ENCODE results near the gene C12orf57. TPM values are rescaled to one million over a fixed set of nuclear protein-coding genes. Genes with fewer than 3 reads are reported as not detected.

Gene C12orf57
- total and polyA plus RNA-seq, 2 of the 13 experiments (the other 11 are each of a cell fraction or from before 2014, with no cell fraction given) = 84.0 to 287 TPM

- TF ChIP-seq, protein P1, sequence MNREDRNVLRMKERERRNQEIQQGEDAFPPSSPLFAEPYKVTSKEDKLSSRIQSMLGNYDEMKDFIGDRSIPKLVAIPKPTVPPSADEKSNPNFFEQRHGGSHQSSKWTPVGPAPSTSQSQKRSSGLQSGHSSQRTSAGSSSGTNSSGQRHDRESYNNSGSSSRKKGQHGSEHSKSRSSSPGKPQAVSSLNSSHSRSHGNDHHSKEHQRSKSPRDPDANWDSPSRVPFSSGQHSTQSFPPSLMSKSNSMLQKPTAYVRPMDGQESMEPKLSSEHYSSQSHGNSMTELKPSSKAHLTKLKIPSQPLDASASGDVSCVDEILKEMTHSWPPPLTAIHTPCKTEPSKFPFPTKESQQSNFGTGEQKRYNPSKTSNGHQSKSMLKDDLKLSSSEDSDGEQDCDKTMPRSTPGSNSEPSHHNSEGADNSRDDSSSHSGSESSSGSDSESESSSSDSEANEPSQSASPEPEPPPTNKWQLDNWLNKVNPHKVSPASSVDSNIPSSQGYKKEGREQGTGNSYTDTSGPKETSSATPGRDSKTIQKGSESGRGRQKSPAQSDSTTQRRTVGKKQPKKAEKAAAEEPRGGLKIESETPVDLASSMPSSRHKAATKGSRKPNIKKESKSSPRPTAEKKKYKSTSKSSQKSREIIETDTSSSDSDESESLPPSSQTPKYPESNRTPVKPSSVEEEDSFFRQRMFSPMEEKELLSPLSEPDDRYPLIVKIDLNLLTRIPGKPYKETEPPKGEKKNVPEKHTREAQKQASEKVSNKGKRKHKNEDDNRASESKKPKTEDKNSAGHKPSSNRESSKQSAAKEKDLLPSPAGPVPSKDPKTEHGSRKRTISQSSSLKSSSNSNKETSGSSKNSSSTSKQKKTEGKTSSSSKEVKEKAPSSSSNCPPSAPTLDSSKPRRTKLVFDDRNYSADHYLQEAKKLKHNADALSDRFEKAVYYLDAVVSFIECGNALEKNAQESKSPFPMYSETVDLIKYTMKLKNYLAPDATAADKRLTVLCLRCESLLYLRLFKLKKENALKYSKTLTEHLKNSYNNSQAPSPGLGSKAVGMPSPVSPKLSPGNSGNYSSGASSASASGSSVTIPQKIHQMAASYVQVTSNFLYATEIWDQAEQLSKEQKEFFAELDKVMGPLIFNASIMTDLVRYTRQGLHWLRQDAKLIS (CRISPR knock-in tag; IDR thresholded peaks at IDR 0.05) = no peak
- TF ChIP-seq HDAC1 (CRISPR knock-in tag; IDR thresholded peaks at IDR 0.05) (peak; percentile 84), EP300 (IDR thresholded peaks at IDR 0.05; ENCODE audit: low read depth in 2 of 2, low read length in 2 of 2) (peak; percentile 78 to 89; a peak in 3 of 4 replicates), EP300 (CRISPR knock-in tag; IDR thresholded peaks at IDR 0.05; ENCODE audit: borderline replicate concordance) (peak; percentile 83), ZNF136 (CRISPR knock-in tag; IDR thresholded peaks at IDR 0.05; ENCODE audit: low read depth) (no peak), ZFAT (CRISPR knock-in tag; conservative IDR thresholded peaks at IDR 0.05) (no peak), PREB (CRISPR knock-in tag; IDR thresholded peaks at IDR 0.05) (no peak), NFE2L1 (CRISPR knock-in tag; IDR thresholded peaks at IDR 0.05; ENCODE audit: borderline replicate concordance) (no peak), ZNF451 (CRISPR knock-in tag; IDR thresholded peaks at IDR 0.05) (no peak), MIXL1 (CRISPR knock-in tag; IDR thresholded peaks at IDR 0.05) (peak; percentile 96), MYC (CRISPR knock-in tag; IDR thresholded peaks at IDR 0.05; ENCODE audit: borderline replicate concordance) (no peak), DR1 (CRISPR knock-in tag; IDR thresholded peaks at IDR 0.05) (no peak), ZSCAN20 (CRISPR knock-in tag; IDR thresholded peaks at IDR 0.05; ENCODE audit: borderline replicate concordance) (no peak), MLXIP (CRISPR knock-in tag; IDR thresholded peaks at IDR 0.05; ENCODE audit: borderline replicate concordance) (no peak), KDM5B (CRISPR knock-in tag; IDR thresholded peaks at IDR 0.05; ENCODE audit: borderline replicate concordance) (no peak), ZNF20 (CRISPR knock-in tag; IDR thresholded peaks at IDR 0.05) (no peak), XBP1 (CRISPR knock-in tag; IDR thresholded peaks at IDR 0.05) (no peak), ZNF121 (CRISPR knock-in tag; IDR thresholded peaks at IDR 0.05) (no peak), RORA (CRISPR knock-in tag; IDR thresholded peaks at IDR 0.05) (no peak), ZEB1 (IDR thresholded peaks at IDR 0.05; ENCODE audit: insufficient replicate concordance, low read depth) (no peak)
- TF ChIP-seq, protein P2, sequence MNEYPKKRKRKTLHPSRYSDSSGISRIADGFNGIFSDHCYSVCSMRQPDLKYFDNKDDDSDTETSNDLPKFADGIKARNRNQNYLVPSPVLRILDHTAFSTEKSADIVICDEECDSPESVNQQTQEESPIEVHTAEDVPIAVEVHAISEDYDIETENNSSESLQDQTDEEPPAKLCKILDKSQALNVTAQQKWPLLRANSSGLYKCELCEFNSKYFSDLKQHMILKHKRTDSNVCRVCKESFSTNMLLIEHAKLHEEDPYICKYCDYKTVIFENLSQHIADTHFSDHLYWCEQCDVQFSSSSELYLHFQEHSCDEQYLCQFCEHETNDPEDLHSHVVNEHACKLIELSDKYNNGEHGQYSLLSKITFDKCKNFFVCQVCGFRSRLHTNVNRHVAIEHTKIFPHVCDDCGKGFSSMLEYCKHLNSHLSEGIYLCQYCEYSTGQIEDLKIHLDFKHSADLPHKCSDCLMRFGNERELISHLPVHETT (CRISPR knock-in tag; conservative IDR thresholded peaks at IDR 0.05) = no peak
Measured at GRCh38 chr12:6981152-6982052, 37.6 kb downstream of the C12orf57 start (continued).
